Measurements from ENCODE around the gene DMD.

DMD gene

GRCh38 chrX:31222946-31223345 lies 1988.4 kb downstream of the DMD start:
- POLR2A ChIA-PET, result no interaction called here

GRCh38 chrX:31219174-31219573 lies 1992.2 kb downstream of the DMD start:
- no peak for DNase-seq (ENCODE audit: extremely low spot score)
- ChIA-PET POLR2A (no interaction called here), CTCF (interaction anchor here (1.8 kb wide), 1 partner anchor 178 kb away, joined by 5 read pairs; no protein-coding TSS in a partner anchor)
- TF ChIP-seq CTCF (IDR thresholded peaks at IDR 0.05; ENCODE audit: control extremely low read depth, extremely low read depth, low read depth, missing control alignments), result no peak

More at GRCh38 chrX:31222946-31223345, 1988.4 kb downstream of the DMD start:
- CTCF ChIA-PET, result interaction anchor here (1.4 to 3.5 kb wide), 4 partner anchors 9 to 184 kb away, joined by 3 to 27 read pairs (median 9); no protein-coding TSS in a partner anchor
- no peak for TF ChIP-seq CTCF (IDR thresholded peaks at IDR 0.05; ENCODE audit: control extremely low read depth, extremely low read depth, low read depth, missing control alignments)
- no peak for DNase-seq (ENCODE audit: extremely low spot score)

- ChIA-PET POLR2A (no interaction called here), CTCF (interaction anchor here (1.7 kb wide), 1 partner anchor 17 kb away, joined by 3 read pairs; no protein-coding TSS in a partner anchor)
- no peak for TF ChIP-seq CTCF (IDR thresholded peaks at IDR 0.05; ENCODE audit: control extremely low read depth, extremely low read depth, low read depth, missing control alignments)
- no peak for DNase-seq (ENCODE audit: extremely low spot score)
These were observed 1994.3 kb downstream of the DMD start for GRCh38 chrX:31217084-31217483.

GRCh38 chrX:31215277-31215815 lies 1996.0 kb downstream of the DMD start:
- TF ChIP-seq CTCF (IDR thresholded peaks at IDR 0.05; ENCODE audit: control extremely low read depth, extremely low read depth, low read depth, missing control alignments), result no peak
- ChIA-PET CTCF (interaction anchor here (1.0 to 5.2 kb wide), 7 partner anchors 9 to 177 kb away, joined by 3 to 40 read pairs (median 5); no protein-coding TSS in a partner anchor), POLR2A (no interaction called here)
- no peak for DNase-seq (ENCODE audit: extremely low spot score)

- ChIA-PET CTCF (interaction anchor here (0.7 to 5.2 kb wide), 21 partner anchors 10 to 181 kb away, joined by 3 to 40 read pairs (median 4); no protein-coding TSS in a partner anchor), POLR2A (no interaction called here)
- DNase-seq (ENCODE audit: extremely low spot score), result peak; percentile 38
- TF ChIP-seq CTCF (IDR thresholded peaks at IDR 0.05; ENCODE audit: control extremely low read depth, extremely low read depth, low read depth, missing control alignments), result peak; percentile 46
These were observed 1997.4 kb downstream of the DMD start for GRCh38 chrX:31213941-31214340.

GRCh38 chrX:31212856-31213748 lies 1998.2 kb downstream of the DMD start:
- POLR2A ChIA-PET, result no interaction called here
- no peak for DNase-seq (ENCODE audit: extremely low spot score)
- CTCF ChIA-PET, result interaction anchor here (0.7 to 5.2 kb wide), 19 partner anchors 9 to 175 kb away, joined by 3 to 40 read pairs (median 5); no protein-coding TSS in a partner anchor
- TF ChIP-seq CTCF (IDR thresholded peaks at IDR 0.05; ENCODE audit: control extremely low read depth, extremely low read depth, low read depth, missing control alignments), result no peak

All from GM10248 (cell line).